ENCODE results near the gene NOTO.
"Not testable (repeated sequence)": the region's sequence is repeated elsewhere in the genome, so short reads cannot be mapped to it uniquely, and the experiment has no call there.

The NOTO gene

DNA sequence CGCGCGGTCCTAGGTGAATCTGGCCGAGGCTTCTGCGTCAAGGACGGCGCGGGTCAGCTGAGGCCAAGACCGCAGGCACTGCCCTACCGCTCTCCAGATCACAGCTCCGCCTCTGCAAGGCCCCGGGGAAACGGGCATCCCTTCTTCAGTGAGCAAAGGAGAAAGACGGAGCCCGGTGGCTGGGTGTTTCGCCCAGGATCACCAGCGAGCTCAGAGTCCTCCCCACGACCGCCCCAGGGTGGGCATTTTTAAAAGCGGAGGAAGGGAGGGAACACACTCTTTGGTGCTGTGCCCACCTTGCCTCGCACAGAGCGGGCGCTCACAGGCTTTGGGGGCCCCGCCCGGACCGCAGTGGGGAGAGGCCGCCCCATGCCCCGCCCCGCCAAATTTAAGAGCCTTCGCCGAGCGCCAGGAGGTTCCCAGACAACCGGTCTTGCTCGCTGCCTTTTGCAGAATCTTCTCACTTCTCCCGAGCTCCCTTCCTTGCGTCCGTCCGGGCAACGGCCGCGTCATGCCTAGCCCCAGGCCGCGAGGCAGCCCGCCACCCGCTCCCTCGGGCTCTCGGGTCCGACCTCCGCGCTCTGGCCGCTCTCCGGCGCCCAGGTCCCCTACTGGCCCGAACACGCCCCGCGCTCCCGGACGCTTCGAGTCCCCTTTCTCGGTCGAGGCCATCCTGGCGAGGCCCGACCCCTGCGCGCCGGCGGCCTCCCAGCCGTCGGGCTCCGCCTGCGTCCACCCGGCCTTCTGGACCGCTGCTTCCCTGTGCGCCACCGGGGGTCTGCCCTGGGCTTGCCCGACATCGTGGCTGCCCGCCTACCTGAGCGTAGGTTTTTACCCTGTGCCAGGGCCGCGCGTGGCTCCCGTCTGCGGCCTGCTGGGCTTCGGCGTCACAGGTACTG lies at the start of gene NOTO:
NOTO (plus strand) TSS at position 419 of the 899 bp plus-strand sequence; CDS start at position 512, 93 bp downstream.
- Histone ChIP-seq H3K9me3 (ENCODE audit: control insufficient read depth, insufficient read depth, low read length) (no peaks in the 10 kb centered on the region), H3K36me3 (ENCODE audit: control insufficient read depth, insufficient read depth, low read length) (no peaks in the 10 kb centered on the region), H3K4me1 (ENCODE audit: control insufficient read depth, insufficient read depth, low read length) (0 out of 2 replicates have a peak, but pooled peaks cover 5% of the 10 kb centered on the region), H3K9ac (ENCODE audit: low read depth, low read length) (no peak within 1 kb of the TSS), H3K27me3 (ENCODE audit: control insufficient read depth, insufficient read depth, low read length) (peaks cover 45% of the 10 kb centered on the region), H3K4me3 (ENCODE audit: low read depth, low read length) (peak within 1 kb of the TSS; percentile 70), H3K27ac (ENCODE audit: low read depth, low read length) (no peak within 1 kb of the TSS)

DNA sequence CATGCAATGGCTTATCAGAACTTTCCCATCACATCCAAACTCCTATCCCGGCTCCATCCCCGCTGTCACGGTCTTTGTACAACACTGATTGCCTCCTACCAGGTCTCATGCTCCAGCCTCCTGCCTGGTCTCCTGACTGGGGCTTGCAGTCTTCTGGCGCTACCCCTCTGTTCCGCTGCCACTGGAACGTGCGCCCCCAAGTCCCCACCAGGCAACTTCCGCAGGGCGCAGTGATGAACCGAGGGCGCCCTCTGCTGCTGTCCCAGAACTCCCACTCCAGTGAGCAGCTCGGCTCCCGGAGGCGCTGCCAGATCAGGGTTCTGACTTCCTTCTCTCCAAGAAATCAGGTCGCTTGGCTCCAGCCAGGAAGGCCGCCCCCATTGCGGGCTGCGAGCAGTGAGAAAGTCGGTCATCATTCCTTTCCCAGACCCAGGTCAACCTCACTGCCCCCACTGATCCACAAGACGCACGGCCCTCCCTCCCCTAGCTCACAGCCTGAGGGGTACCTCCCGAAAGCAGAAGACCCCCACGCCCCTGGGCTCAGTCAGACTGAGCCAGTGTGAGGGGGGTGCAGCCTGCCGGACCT lies 45.7 kb upstream of the NOTO start:
- Histone ChIP-seq H3K36me3 (ENCODE audit: control insufficient read depth, insufficient read depth, low read length) (no peaks in the 10 kb centered on the region), H3K4me1 (ENCODE audit: control insufficient read depth, insufficient read depth, low read length) (no peaks in the 10 kb centered on the region), H3K27ac (ENCODE audit: low read depth, low read length) (no peak overlapping the region), H3K9me3 (ENCODE audit: control insufficient read depth, insufficient read depth, low read length) (no peaks in the 10 kb centered on the region), H3K4me3 (ENCODE audit: low read depth, low read length) (peak overlapping the region; percentile 39; the same call in 1 of the 2 replicates), H3K27me3 (ENCODE audit: control insufficient read depth, insufficient read depth, low read length) (peaks cover 9% of the 10 kb centered on the region), H3K9ac (ENCODE audit: low read depth, low read length) (no peak overlapping the region)

DNA sequence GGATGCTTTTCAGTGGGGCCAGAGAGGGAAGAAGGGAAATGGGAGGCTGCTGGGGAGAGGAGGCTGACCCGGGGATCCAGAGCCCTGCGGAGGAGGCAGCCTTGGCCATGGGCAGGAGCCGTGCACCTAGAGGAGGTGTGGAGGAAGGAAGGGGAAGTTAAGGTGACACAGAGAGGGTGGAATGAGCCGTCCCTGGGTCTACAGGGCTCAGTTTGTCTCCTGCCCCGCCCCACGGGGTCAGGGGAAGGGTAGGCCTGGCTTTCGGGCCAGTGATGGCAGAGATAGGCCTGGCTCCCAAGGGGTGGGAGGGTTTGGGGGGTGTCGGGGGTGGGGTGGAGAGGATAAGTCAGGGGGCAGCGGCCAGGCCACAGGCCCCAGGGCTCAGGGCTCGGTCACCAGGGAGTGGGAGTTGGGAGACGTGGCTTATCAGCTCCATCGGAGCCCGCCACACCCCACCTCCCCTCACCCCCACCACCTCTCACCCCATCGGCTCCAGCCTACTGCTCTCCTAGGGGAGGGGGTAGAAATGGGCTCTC lies 39.5 kb upstream of the NOTO start:
- H3K9me3 ChIP-seq (ENCODE audit: control insufficient read depth, insufficient read depth, low read length): no peaks in the 10 kb centered on the region
- H3K27me3 ChIP-seq (ENCODE audit: control insufficient read depth, insufficient read depth, low read length): peaks cover 4% of the 10 kb centered on the region
- H3K4me1 ChIP-seq (ENCODE audit: control insufficient read depth, insufficient read depth, low read length): no peaks in the 10 kb centered on the region
- no peak overlapping the region for H3K9ac ChIP-seq (ENCODE audit: low read depth, low read length)
- no peak overlapping the region for H3K27ac ChIP-seq (ENCODE audit: low read depth, low read length)
- H3K36me3 ChIP-seq (ENCODE audit: control insufficient read depth, insufficient read depth, low read length): no peaks in the 10 kb centered on the region
- no peak overlapping the region for H3K4me3 ChIP-seq (ENCODE audit: low read depth, low read length)

GRCh38 chr2:73163483-73164367 lies 38.6 kb upstream of the NOTO start:
- Histone ChIP-seq H3K36me3 (ENCODE audit: control insufficient read depth, insufficient read depth, low read length) (no peaks in the 10 kb centered on the region), H3K9ac (ENCODE audit: low read depth, low read length) (no peak overlapping the region), H3K9me3 (ENCODE audit: control insufficient read depth, insufficient read depth, low read length) (no peaks in the 10 kb centered on the region), H3K27ac (ENCODE audit: low read depth, low read length) (no peak overlapping the region), H3K4me1 (ENCODE audit: control insufficient read depth, insufficient read depth, low read length) (no peaks in the 10 kb centered on the region), H3K4me3 (ENCODE audit: low read depth, low read length) (no peak overlapping the region), H3K27me3 (ENCODE audit: control insufficient read depth, insufficient read depth, low read length) (no peaks in the 10 kb centered on the region)

DNA sequence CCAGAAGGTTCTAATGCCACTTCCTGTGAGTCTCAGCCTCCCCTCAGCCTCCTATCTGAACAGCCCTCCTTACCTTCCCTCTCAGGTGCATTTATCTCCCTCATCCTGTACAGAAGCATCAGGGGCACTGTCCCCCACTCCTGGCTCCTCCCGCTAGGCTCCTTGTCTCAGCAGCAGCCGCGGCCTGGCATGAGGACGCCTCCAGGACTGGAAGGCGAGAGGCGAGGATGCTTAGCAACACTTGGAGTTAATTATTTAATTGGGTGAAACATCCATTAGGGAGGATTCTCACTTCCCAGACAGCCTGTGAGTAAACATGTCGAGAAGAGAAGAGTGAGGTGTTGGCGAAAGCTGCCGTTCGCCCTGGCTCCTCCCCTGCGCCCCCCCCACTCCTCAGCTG lies 36.4 kb upstream of the NOTO start:
- H3K9me3 ChIP-seq (ENCODE audit: control insufficient read depth, insufficient read depth, low read length); H3K36me3 ChIP-seq (ENCODE audit: control insufficient read depth, insufficient read depth, low read length): not testable (repeated sequence)

DNA sequence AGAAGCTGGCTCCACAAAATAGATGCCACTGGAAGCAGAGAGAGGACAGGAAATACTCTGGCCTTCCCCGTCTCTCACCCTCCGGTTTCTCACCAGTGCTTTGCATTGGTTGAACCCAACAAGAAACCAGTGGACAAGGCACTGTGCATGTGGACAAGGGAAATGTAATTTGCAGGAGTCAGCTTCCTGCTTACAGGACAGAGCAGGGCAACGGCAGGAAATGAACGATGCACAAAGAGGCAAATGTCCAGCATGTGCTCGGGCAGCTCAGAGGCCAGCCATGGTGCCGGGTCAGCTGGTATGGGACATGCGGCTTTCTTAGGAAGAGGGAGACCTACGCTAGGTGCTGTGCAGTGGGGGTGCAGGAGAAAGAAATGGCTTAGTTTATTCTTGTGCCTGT lies 35.6 kb upstream of the NOTO start:
- H3K36me3 ChIP-seq (ENCODE audit: control insufficient read depth, insufficient read depth, low read length); H3K27me3 ChIP-seq (ENCODE audit: control insufficient read depth, insufficient read depth, low read length); H3K4me3 ChIP-seq (ENCODE audit: low read depth, low read length); H3K27ac ChIP-seq (ENCODE audit: low read depth, low read length); H3K9me3 ChIP-seq (ENCODE audit: control insufficient read depth, insufficient read depth, low read length); H3K4me1 ChIP-seq (ENCODE audit: control insufficient read depth, insufficient read depth, low read length); H3K9ac ChIP-seq (ENCODE audit: low read depth, low read length): not testable (repeated sequence)

More for the DNA sequence above, 36.4 kb upstream of the NOTO start:
- H3K27me3 ChIP-seq (ENCODE audit: control insufficient read depth, insufficient read depth, low read length); H3K9ac ChIP-seq (ENCODE audit: low read depth, low read length); H3K4me3 ChIP-seq (ENCODE audit: low read depth, low read length); H3K4me1 ChIP-seq (ENCODE audit: control insufficient read depth, insufficient read depth, low read length); H3K27ac ChIP-seq (ENCODE audit: low read depth, low read length): not testable (repeated sequence)

DNA sequence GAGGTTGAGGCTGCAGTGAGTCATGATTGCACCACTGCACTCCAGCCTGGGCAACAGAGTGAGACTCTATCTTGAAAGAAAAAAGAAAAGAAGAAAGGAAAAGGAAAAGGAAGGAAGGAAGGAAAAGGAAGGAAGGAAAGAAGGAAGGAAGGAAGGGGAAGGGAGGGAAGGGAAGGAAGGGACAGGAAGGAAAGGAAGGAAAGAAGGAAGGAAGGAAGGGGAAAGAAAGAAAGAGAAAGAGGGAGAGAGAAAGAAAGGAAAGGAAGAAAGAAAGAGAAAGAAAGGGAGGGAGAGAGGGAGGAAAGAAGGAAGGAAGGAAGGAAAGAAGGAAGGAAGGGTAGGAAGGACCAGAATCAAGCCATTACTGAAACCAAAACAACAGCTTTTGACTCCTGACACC lies 34.0 kb upstream of the NOTO start:
- H3K9me3 ChIP-seq (ENCODE audit: control insufficient read depth, insufficient read depth, low read length); H3K9ac ChIP-seq (ENCODE audit: low read depth, low read length); H3K27me3 ChIP-seq (ENCODE audit: control insufficient read depth, insufficient read depth, low read length); H3K36me3 ChIP-seq (ENCODE audit: control insufficient read depth, insufficient read depth, low read length); H3K27ac ChIP-seq (ENCODE audit: low read depth, low read length); H3K4me3 ChIP-seq (ENCODE audit: low read depth, low read length); H3K4me1 ChIP-seq (ENCODE audit: control insufficient read depth, insufficient read depth, low read length): not testable (repeated sequence)

GRCh38 chr2:73170341-73170740 lies 32.0 kb upstream of the NOTO start:
- not testable (repeated sequence) for H3K4me1 ChIP-seq (ENCODE audit: control insufficient read depth, insufficient read depth, low read length); H3K4me3 ChIP-seq (ENCODE audit: low read depth, low read length); H3K9me3 ChIP-seq (ENCODE audit: control insufficient read depth, insufficient read depth, low read length); H3K9ac ChIP-seq (ENCODE audit: low read depth, low read length); H3K27ac ChIP-seq (ENCODE audit: low read depth, low read length); H3K36me3 ChIP-seq (ENCODE audit: control insufficient read depth, insufficient read depth, low read length)
- peaks cover 24% of the 10 kb centered on the region for H3K27me3 ChIP-seq (ENCODE audit: control insufficient read depth, insufficient read depth, low read length)

- H3K9ac ChIP-seq (ENCODE audit: low read depth, low read length): no peak overlapping the region
- no peaks in the 10 kb centered on the region for H3K9me3 ChIP-seq (ENCODE audit: control insufficient read depth, insufficient read depth, low read length)
- no peaks in the 10 kb centered on the region for H3K36me3 ChIP-seq (ENCODE audit: control insufficient read depth, insufficient read depth, low read length)
- peaks cover 18% of the 10 kb centered on the region for H3K4me1 ChIP-seq (ENCODE audit: control insufficient read depth, insufficient read depth, low read length)
- no peak overlapping the region for H3K4me3 ChIP-seq (ENCODE audit: low read depth, low read length)
- peaks cover 49% of the 10 kb centered on the region for H3K27me3 ChIP-seq (ENCODE audit: control insufficient read depth, insufficient read depth, low read length)
- no peak overlapping the region for H3K27ac ChIP-seq (ENCODE audit: low read depth, low read length)
Observed at GRCh38 chr2:73172963-73173362, 29.4 kb upstream of the NOTO start.

DNA sequence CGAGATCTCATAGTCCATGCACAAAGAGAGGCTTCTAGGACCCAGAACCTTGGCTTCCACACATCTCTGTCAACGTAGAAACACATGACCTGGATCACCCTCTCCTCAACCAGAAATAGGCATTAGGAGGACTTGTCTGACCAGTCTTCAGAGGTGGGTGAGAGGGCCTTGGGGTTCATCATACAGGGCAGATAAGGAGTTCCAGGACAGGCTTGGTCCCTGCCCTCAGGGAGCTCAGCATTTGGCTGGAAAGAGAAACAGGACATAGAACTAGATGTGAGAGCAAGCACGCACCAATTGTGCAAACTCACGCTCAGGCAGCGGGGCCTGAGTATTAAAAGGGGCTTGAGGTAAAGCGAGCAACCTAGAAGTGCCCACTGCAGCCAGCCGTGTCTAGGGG lies 28.6 kb upstream of the NOTO start:
- Histone ChIP-seq H3K9me3 (ENCODE audit: control insufficient read depth, insufficient read depth, low read length) (no peaks in the 10 kb centered on the region), H3K36me3 (ENCODE audit: control insufficient read depth, insufficient read depth, low read length) (no peaks in the 10 kb centered on the region), H3K27me3 (ENCODE audit: control insufficient read depth, insufficient read depth, low read length) (peaks cover 58% of the 10 kb centered on the region), H3K4me1 (ENCODE audit: control insufficient read depth, insufficient read depth, low read length) (peaks cover 20% of the 10 kb centered on the region), H3K4me3 (ENCODE audit: low read depth, low read length) (no peak overlapping the region), H3K9ac (ENCODE audit: low read depth, low read length) (no peak overlapping the region), H3K27ac (ENCODE audit: low read depth, low read length) (no peak overlapping the region)

Data from HUES48 (cell line).